Activated naive CD8-positive, alpha-beta T cell treated with anti-CD3 and anti-CD28 coated beads, Interleukin-2, amount 50 U/mL, for 16 hours (primary cell): ENCODE measurements around the gene COPG2.
"Not testable (repeated sequence)": the region's sequence is repeated elsewhere in the genome, so short reads cannot be mapped to it uniquely, and the experiment has no call there.

ENCODE experiments used
- DNase-seq: peaks from one replicate; pipeline ENCODE4 v3.0.0-alpha.2; 2020; ENCODE audit warnings: low read depth, low spot score

The COPG2 gene

GRCh38 chr7:130649004-130649790 lies 19.4 kb downstream of the COPG2 start:
- DNase-seq: no peak

GRCh38 chr7:130648580-130648979 lies 20.0 kb downstream of the COPG2 start:
- DNase-seq: no peak

- DNase-seq: no peak
These were observed 26.2 kb downstream of the COPG2 start for GRCh38 chr7:130642383-130642782.

GRCh38 chr7:130641497-130641896 lies 27.1 kb downstream of the COPG2 start:
- DNase-seq: no peak

- DNase-seq: no peak
These were observed 27.5 kb downstream of the COPG2 start for GRCh38 chr7:130641040-130641439.

GRCh38 chr7:130639388-130639787 lies 29.2 kb downstream of the COPG2 start:
- no peak for DNase-seq

- DNase-seq: no peak
These were observed 36.4 kb downstream of the COPG2 start for GRCh38 chr7:130632111-130632510.

GRCh38 chr7:130628901-130629300 lies 39.6 kb downstream of the COPG2 start:
- DNase-seq: no peak

- no peak for DNase-seq
These were observed 40.8 kb downstream of the COPG2 start for GRCh38 chr7:130627775-130628174.

GRCh38 chr7:130622866-130623265 lies 45.7 kb downstream of the COPG2 start:
- DNase-seq: no peak

- DNase-seq: no peak
These were observed 53.0 kb downstream of the COPG2 start for GRCh38 chr7:130615583-130615982.

- no peak for DNase-seq
These were observed 54.1 kb downstream of the COPG2 start for GRCh38 chr7:130614449-130614848.

GRCh38 chr7:130611218-130611617 lies 57.3 kb downstream of the COPG2 start:
- DNase-seq: no peak

GRCh38 chr7:130607066-130607465 lies 61.5 kb downstream of the COPG2 start:
- not testable (repeated sequence) for DNase-seq

GRCh38 chr7:130606161-130606560 lies 62.4 kb downstream of the COPG2 start:
- DNase-seq: no peak

- no peak for DNase-seq
These were observed 70.5 kb downstream of the COPG2 start for GRCh38 chr7:130598056-130598455.

GRCh38 chr7:130595986-130596385 lies 72.6 kb downstream of the COPG2 start:
- DNase-seq: no peak

- DNase-seq: no peak
These were observed 75.5 kb downstream of the COPG2 start for GRCh38 chr7:130593033-130593432.

- not testable (repeated sequence) for DNase-seq
These were observed 77.1 kb downstream of the COPG2 start for GRCh38 chr7:130591464-130591863.

- not testable (repeated sequence) for DNase-seq
These were observed 82.6 kb downstream of the COPG2 start for GRCh38 chr7:130585932-130586331.

- DNase-seq: not testable (repeated sequence)
These were observed 93.4 kb downstream of the COPG2 start for GRCh38 chr7:130575110-130575509.

- DNase-seq: not testable (repeated sequence)
These were observed 98.4 kb downstream of the COPG2 start for GRCh38 chr7:130570144-130570543.

- DNase-seq: no peak
These were observed 101.7 kb downstream of the COPG2 start for GRCh38 chr7:130566898-130567280.
